Measurements from ENCODE around the gene ST8SIA1.

Gene ST8SIA1

DNA sequence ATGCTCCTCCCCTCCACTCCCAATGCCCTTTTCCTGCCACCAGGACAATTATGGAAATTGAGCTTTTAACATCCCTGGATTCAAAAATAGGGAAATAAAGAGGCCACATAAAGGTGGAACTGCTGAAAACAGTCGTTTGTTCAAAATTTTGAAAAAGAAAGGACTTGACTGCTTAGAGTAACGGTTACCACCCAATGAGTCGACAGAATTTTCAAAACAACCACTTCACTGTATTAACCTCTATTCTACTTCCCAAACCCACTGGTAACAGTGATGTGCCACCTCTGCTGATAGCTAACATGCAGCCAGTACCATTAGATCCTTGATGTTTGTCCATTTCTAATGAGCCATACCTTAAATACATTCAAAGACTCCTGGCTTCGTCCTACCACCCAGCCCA is 4.9 kb downstream of the ST8SIA1 start:
- no peak for DNase-seq

DNA sequence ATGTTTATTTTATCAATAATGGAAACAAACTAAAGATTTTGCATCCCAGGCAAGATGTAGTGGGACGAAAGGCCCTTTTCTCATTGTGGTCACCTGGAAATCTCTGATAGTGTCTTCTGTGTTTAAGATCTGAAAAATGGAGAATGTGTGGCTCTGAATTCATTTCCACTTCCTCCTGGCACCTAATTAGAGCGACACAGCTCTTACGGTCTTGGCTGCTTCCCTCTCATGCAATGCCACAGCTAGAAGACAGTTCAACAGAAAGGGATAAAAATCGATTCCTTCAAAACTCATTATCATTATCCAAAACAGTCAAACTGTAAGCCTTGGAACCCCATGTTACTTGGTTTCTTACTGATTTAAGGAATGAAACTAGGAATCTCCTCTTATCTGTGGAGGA is 9.3 kb downstream of the ST8SIA1 start:
- no peak for DNase-seq

DNA sequence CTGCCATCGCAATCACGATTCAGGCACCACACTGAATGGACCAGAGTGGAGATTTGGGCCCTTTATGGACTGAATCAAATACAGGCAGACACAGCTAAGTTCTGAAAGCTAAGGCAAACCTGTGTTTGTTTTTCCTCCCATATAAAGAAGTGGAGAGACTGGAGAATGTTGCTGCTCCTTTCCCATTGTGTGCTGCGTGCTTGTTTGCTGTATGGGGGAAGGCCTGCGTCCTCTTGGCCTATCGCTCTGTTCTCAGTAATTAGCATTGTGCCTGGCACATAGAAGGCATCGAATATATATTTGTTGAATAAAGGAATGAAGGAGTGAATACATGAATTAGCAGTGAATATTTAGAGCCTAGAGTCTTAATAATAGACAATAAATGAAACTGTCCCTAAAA is 12.4 kb downstream of the ST8SIA1 start:
- DNase-seq: no peak

DNA sequence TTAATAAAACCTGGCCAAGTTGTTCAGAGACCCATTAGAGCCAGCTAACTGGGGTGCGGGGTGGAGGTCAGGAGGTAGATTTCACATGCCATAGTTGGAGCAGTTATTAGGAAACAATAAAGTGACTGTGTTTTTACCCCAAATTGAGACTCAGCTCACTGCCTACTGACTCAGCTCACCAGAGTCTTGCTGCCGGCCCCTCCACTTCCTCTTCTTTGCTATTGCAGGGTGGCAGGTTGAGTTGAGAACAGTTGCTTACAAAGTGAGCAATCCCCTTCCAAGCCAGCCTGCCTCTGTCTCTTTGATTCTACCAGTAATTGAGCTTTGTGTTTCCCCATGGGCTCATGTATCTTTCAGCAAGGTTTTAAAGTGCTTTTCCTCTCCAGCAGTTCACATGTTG is 12.9 kb downstream of the ST8SIA1 start:
- DNase-seq: no peak

DNA sequence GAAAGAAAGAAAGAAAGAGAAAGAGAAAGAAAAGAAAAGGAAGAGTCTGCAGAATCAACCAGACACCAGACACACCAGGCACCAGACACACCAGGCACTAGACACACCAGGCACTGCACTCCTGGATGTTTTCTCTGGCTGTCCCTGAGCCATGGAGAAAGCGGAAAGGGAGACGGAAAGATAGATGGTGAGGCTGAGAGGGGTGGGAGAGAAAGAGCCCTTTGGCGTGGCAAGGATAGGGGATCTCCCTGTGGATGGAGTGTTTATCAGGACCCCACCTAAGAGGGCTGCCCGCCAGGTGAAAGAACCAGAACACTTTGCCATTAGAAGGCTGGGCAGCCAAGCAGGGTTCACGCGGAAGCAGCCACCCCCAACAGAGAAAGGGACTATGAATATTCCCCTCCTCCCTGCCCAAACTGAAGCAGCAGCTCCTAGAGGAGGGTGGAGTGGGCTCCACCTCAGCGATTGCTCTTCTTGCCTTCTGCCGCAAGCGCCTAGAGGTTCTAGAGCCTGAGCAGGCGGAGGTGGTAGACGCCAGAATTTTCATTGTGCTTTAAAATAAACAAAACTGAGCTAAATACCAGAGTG is 13.4 kb downstream of the ST8SIA1 start:
- no peak for DNase-seq

DNA sequence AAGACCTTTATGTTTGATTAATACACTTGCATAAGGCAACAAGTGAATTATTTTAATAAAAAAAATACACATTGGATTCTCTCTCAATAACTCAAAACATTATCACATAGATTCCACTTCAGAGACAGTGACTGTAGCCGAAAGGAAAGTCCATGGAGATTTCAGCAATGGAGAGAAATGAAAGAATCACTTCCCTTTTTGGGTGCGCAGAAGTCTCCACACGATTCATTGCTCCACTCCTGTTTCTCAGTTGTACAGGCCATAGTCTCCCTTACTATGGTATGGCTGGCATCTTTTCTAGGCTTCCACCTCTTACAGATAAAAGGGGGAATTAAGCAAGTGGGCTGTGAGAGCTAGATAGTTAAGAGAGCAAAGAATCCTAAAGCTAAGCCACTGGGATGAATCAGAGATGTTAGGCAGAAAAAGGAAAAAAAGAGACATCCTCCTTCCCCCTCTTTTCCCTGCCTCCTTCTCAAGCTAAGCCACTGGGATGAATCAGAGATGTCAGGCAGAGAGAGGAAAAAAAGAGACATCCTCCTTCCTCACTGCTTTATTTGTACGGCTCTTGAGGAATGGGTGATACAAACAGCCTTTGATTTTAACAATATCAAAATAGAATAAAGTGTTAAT is 16.3 kb downstream of the ST8SIA1 start:
- no peak for DNase-seq

DNA sequence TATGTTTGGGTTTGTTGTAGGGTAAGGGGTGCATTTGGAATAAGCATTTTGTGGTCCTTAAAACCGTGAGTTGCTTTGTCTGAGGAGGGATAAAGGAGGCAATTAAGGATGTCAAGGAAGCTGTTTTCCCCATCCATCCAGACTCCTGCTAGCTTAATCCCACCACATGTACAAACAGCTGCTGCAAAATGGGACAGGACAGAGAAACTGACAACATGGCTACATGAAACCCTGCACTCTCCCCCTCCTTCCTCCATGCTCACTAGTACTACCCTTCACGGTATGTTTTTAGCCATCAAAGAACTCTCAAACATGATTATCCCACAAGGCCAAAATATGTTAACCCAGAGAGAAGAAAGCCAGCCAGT is 20.6 kb downstream of the ST8SIA1 start:
- no peak for DNase-seq

DNA sequence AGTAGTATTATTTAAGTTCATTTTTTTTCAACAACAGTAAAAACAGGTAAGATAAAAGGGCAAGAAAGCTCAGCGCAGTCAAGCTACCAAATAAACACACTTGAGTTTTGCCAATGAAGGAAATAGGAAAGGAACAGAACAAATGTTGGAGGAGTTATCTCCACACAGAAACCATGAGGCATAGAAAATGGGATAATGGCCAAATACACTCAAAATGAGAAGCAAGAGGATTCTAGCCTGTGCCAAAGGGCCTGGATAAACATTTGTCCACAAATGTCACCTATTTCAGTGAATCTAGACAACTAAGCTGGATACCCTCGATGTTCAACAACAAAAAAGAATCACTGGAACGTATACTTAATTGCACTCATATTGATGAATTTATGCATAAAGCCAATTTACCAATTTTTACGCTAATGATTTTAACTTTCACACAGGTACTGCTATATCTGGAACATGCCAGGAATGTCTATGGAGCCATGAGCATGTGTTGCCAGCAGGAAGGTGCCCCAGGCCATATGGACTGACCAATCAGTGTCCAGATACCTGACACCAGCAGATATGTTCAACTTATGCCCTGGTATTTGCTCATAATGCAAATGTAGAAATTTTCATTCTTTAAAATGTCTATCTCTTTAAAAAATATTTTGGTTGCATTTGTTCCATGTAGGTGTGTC is 21.1 kb downstream of the ST8SIA1 start:
- no peak for DNase-seq

DNA sequence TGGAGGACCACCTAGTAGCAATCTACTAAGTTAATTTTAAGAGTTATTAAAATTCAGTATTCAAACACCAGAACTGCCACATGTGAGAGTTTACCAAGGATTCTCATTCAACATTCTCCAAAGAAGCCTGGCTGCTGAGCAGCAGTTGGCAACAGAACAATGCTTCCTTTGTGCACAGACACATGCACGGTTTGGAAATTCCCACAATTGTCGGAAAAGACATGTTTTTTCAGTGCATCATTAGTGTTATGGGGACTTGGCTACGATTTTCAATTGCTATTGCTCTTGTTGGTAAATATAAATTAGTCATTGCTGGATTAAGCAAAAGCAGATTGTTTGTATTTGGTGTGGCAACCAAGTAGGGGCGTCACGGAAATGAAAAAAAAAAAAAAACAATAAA is 22.2 kb downstream of the ST8SIA1 start:
- DNase-seq: no peak

DNA sequence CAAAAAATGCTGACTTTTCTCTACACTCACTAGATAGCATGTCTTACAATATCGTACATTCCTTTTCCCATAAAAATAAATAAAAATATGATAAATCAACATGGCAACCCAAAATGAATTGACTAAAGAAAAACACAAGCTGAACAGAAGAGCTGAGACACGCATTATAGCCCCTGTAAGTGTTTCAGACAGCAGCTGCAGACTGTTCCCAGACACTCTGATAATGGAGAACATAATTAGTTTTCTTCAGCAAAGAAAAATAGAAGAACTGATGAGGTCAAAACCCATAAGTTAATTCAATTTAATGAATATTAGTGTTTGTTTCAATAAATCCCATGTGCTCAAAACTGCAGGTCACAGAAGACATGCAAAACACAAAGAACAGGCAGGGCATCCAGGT is 23.8 kb downstream of the ST8SIA1 start:
- DNase-seq: no peak

DNA sequence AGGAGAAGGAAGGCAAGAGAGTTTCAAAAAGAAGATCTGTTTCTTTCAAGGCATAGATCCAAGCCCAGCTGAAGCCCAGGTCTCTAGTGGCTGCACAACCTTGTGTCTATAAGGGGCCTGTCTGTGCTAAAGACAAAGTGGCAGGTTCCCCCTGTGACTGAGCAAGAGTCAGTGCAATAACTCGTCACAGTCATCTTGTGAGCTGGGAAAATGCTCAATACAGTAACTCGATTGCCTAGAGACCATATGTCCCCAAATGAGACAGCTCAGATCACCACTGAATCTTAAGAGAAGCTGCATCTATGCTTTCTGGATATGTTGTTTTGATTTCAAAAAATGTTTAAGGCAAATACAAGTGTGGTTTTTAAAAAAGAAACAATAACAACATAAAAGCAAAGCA is 24.2 kb downstream of the ST8SIA1 start:
- no peak for DNase-seq

DNA sequence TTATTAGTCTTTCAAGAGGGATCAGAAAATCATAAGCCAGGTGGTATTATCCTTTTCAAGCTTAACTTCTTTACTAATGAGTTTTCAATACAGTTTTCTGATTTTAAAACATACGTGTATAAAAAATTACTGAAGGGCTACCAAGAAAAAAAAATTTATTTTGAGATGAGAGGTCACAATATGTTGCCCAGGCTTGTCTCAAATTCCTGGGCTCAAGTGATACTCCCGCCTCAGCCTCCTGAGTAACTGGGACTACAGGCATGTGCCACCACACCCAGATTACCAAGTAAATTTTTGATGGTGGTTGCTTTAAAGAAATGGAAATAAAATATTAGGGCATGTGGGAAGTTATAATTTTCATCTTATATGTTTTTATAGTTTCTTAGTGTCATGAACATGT is 26.7 kb downstream of the ST8SIA1 start:
- no peak for DNase-seq

DNA sequence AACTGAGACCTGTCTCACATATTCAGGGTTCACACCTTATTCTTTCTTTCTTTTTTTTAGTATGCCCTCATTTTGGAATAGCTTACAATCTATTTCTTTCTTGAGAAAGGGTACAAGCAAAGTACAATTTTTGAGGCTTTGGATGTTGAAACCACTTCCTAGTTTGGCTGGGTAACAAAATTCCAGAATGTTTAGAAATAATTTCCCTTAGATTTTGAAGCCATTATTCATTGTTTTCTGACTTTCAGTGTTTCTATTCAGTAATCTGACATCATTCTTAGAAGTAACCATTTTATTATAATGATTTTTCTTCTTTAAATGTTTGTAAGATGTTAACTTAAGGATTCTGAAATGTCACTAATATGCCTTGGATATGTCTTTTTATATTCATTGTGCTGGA is 28.2 kb downstream of the ST8SIA1 start:
- DNase-seq: no peak

DNA sequence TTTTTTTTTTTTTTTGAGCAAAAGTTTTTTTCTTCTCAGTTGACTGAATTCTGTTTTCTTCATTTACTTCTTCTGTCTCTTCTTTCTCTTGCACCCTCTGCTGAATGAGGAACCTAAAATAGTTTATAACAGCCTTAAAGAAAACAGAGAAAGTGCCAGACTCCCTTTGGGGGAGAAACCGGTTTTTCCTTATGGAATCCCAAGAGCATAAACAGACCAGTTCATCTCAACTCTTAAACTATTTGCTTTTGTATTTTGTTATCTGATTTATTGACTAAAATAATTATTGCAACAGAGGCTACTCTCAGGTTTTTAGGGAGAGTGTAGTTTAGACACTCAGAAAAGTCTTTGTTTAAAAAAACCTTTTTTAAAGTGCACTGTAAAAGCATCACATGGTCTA is 30.2 kb downstream of the ST8SIA1 start:
- no peak for DNase-seq

DNA sequence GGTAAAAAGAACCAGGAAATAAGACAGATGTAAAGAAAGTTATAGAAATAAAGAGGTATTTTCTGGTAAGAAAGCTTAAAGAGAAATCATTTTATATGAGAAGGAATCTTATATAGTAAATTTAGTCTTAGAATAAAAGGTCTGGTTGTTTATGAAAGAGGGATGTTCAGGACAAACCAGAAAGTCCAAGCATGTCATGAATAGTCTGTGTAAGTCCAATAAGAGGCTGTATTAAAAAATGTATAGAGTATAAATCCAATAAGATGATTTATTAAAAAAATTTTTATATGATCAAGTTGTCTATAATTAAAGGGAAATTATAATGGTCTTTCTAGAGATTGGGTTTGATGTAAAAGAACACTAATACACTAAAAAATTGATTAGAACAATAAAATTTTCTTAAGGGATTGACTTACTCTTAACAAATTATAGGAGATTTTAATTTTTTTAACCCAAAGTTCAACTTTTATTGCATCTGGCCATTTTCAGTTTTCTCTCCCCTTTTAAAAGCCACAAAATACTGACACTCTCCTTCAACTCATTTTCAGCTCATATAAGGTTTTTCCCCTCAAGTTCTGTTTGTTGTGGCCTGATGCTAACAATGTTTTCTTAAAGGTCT is 35.1 kb downstream of the ST8SIA1 start:
- DNase-seq: no peak

DNA sequence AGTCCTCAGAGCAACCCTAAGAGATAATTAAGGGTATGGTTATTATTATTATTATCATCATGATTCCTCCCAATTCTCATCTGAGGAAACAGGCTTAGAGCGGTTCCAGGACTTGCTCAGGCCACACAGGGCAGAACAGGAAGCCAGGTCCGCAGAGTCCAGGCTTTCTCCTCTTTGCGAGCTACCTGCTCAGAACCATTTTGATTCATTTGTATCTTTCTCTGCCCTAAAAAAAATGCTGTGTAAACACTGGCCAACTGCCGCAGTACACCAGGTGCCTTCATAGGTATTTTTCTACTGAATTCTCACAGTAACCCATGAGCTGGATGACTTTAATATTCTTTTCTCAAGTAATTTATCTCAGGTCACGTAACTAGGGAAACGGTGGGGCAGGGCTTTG is 45.3 kb downstream of the ST8SIA1 start:
- no peak for DNase-seq

DNA sequence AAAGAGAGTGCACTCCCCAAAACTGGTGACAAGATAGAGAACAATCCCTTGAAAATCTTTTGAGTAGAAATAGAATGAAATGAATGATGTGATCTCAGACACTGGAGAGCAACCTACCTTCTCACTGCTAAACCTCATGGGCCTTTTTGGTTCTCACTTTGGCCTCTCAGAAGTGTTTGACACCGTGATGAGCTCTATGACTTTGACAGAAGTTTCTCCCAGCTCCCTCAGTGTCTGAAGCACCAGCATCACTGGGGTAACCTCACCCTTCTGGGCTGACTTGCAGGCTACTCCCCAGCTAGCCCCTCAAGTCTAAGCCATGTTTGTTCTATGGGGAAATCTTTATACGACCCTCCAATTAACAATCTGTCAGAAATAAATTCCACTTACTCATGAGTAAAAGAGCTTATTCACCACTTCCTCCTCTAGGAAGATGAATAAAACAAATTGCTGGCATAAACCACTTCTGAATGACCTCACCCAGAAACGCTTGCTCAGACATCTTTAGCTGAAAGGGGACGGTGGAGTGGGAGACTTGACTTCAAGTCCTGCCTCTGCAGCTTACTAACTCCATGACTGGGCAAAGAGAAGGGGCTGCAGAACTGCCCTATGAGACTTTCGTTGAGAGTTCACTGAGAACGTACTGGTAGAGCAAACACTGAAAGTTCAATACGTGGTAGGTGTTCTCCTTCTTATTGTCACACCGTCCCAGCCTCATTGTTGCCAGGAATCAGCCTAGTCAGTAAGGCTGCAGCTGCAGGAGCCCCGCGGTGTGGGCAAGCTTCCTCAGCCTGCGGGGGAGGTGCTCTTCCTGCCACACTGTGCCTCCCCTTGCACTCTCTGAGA is 46.5 kb downstream of the ST8SIA1 start:
- DNase-seq: no peak

DNA sequence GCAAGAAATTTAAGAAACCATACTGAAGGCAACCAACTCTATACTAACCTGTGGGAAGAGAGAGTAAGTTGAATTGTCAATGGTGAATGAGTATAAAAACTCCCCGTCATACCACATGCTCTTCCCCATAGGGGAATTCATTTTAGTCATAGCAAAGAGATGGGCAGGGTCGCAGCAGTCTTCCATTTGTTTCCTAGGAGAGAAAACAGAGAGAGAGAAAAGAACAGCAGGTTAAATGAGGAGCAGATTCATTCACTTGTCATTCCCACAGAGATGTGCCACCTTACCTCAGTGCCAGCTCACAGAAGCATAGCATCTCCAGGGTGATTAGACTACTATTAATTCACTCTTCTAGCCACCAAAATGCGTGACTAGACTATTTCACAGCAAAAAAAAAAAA is 47.4 kb downstream of the ST8SIA1 start:
- DNase-seq: no peak

DNA sequence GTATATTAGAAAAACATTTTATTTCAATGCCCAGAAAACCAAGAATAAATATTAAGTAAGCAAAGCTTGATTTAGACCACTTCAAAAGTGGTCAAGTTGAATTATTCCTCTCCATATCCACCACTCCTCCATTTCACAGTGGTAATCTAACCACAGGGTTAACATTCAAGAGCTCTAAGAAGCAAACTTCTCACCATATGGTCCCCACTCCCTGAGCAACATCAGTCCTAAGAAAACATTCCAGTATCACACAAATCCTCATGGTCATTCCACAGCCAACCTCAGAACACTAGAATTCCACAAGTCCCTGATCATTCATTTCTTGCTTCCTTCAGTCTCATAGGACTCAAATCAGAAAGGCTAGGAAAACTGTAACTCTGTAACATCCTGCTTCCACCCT is 47.9 kb downstream of the ST8SIA1 start:
- no peak for DNase-seq

DNA sequence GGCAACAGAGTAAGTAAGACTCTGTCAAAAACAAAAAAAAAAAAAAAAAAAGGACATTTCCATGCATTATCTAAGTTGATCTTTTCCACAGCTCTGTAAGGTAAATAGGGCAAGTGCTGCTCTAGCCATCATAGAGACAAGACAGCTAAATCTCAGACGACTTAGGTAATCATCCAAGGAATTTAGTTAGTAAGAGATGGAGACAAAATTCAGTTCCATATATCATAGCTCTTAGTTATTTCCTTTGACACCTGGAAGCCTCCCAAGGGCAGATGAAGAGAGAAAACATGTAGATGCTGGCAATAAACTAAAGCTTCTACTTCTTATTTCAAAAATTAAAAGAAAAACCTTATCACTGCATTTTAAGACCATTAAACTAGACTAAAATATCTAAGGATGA is 48.7 kb downstream of the ST8SIA1 start:
- no peak for DNase-seq

DNA sequence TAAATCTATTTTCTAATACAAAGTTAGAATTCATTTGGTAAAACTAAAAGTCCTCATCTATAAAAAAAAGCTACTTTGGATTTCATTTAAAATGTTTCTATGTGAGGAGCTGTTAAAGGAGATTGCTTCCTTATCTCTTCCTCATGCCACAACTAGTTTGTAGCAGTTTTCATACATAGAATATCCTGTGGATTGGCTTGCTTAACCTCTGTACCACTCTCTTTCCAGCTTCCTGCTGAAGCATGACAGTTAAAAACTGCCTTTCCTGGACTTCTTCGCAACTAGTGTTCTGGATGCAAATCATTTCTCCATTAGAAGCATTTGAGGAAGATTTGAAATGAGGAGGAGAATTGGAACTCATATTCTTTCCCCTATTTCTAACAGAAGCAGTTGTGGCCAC is 49.6 kb downstream of the ST8SIA1 start:
- no peak for DNase-seq

DNA sequence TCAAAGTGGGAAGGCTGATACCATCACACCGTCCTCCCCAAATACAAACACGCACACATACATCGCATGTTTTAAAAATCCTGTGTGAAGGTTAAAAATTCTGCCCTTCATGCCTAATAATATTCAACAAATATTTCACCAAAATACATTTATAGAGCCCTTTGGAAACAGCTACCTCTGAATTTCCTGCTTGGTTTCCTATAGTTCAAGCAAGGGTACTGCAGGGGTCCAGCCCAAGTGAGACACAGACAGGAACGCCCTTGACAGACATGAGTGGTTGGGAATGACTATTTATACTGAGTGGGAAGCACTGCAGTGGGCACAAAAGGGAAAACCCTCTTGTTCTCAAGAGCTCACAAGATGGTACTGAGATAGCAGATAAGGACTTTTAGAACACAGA is 51.0 kb downstream of the ST8SIA1 start:
- DNase-seq: no peak

DNA sequence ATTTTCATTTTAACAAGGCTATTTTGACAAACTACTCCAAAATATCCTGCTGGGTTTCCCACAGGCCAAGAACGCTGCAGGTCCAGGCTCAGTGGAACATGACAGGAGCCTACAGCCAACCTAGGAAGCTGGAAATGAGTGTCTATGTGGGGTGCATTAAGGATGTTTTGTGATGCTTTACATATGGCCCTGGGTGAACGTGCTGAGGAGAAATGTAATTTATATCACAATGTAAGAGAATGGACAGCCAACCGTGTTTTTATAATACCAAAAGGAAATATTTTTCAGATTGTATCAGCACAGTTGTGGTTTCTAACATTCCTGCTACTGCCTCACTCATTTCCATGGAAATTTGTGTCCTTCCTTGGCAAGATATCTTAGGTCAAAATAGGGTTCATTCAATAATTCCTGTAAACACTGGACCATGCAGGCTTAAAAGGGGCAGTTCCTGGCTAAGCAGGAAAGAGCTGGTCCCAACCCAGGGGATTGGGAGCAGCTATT is 51.5 kb downstream of the ST8SIA1 start:
- no peak for DNase-seq

Data from GOT3 (cell line).